ENCODE results near the gene EXD2. TPM values are rescaled to one million over a fixed set of nuclear protein-coding genes. Genes with fewer than 3 reads are reported as not detected.

The EXD2 gene
- total and polyA plus RNA-seq, 2 of the 13 experiments (the other 11 are each of a cell fraction or from before 2014, with no cell fraction given): 9.5 to 15.1 TPM

GRCh38 chr14:69156224-69156623, 35.1 kb upstream of the EXD2 start:
- Histone ChIP-seq H3K4me3 (replicated peaks in 1 of 3; ENCODE audit: insufficient read depth in 1 of 3, low read depth in 2 of 3, low read length in 3 of 3) (no peak overlapping the region), H3K79me2 (ENCODE audit: insufficient read depth, low read length) (peaks cover 9% of the 10 kb centered on the region), H2AFZ (ENCODE audit: low read length) (no peak overlapping the region), H3K36me3 (replicated peaks in 1 of 2; ENCODE audit: control insufficient read depth in 1 of 2, insufficient read depth in 2 of 2, low read length in 2 of 2) (no peaks in the 10 kb centered on the region), H3K4me1 (ENCODE audit: insufficient read depth, low read length) (peaks cover 31% of the 10 kb centered on the region), H3K27ac (ENCODE audit: extremely low read length, insufficient read depth, low read length) (no peak overlapping the region), H3K4me2 (ENCODE audit: low read depth, low read length) (no peak overlapping the region), H3K9me3 (ENCODE audit: low read length) (no peaks in the 10 kb centered on the region), H4K20me1 (ENCODE audit: insufficient read depth, low read length) (no peaks in the 10 kb centered on the region), H3K27me3 (ENCODE audit: control insufficient read depth in 1 of 2, insufficient read depth in 2 of 2, low read length in 2 of 2) (no peaks in the 10 kb centered on the region; a peak in 1 of 5 replicates), H3K9ac (ENCODE audit: insufficient read depth, low read depth, low read length) (no peak overlapping the region)
- TF ChIP-seq ZNF101 (CRISPR knock-in tag; IDR thresholded peaks at IDR 0.05; ENCODE audit: borderline replicate concordance, low read depth) (no peak), ZNF556 (CRISPR knock-in tag; IDR thresholded peaks at IDR 0.05; ENCODE audit: borderline replicate concordance) (no peak), NR2F1 (CRISPR knock-in tag; IDR thresholded peaks at IDR 0.05) (0 out of 4 replicates have a peak, but pooled peaks of 1 of the 2 experiments have one; percentile 15), NR2F6 (IDR thresholded peaks at IDR 0.05) (peak; percentile 28; the same call in 1 of the 2 replicates), NR2F6 (CRISPR knock-in tag; IDR thresholded peaks at IDR 0.05) (peak; percentile 45; the same call in 1 of the 2 replicates), TGIF2 (CRISPR knock-in tag; IDR thresholded peaks at IDR 0.05) (no peak), RARA (CRISPR knock-in tag; IDR thresholded peaks at IDR 0.05) (peak; percentile 37; the same call in 1 of the 2 replicates), THRA (CRISPR knock-in tag; IDR thresholded peaks at IDR 0.05; ENCODE audit: borderline replicate concordance) (peak; percentile 21; the same call in 1 of the 2 replicates), ZNF18 (CRISPR knock-in tag; IDR thresholded peaks at IDR 0.05; ENCODE audit: insufficient replicate concordance) (peak; percentile 75), ZNF770 (CRISPR knock-in tag; IDR thresholded peaks at IDR 0.05) (peak; percentile 82), HNF4A (CRISPR knock-in tag; IDR thresholded peaks at IDR 0.05) (peak; percentile 42)
- no TSS peak for BruUV-seq (replicated peaks)
- POLR2A ChIA-PET: no interaction called here
- intact Hi-C loops (cut with micrococcal nuclease; ENCODE audit: unreplicated experiment) (no loop called here), in situ Hi-C loops (cut with HindIII; ENCODE audit: extremely low pct_ligation_motif_present, low pct_unique_long_range_greater_than_20kb) (no loop called here)
- FAIRE-seq (no peak), DNase-seq (ENCODE audit: low spot score) (no peak), ATAC-seq (no peak)
- CTCF ChIA-PET (ENCODE audit: low intra/inter-chr PET ratio, low total read pairs): no interaction called here

Data from HepG2 (cell line).